IMR-90 (cell line): Measurements from ENCODE around the gene OMD. TPM values are rescaled to one million over a fixed set of nuclear protein-coding genes. Genes with fewer than 3 reads are reported as not detected.

Experiments used
- ATAC-seq: fragments of 200-7000 bp; cut with Tn5 transposase; 2 replicates; pipeline ENCODE4 v1.9.1; 2020; ENCODE audit warnings: low read depth, mild to moderate bottlenecking, moderate library complexity
- BruUV-seq: library from RNA; stranded (reverse); fragments of 400-500 nt; replicated peaks from 2 replicates; lab custom pipeline; 2021; lab: Mats Ljungman, UMichigan
- CTCF ChIA-PET: fragments of 300-600 bp; formaldehyde crosslinking; extraction: SDS; loops from one replicate; lab custom pipeline; 2021; ENCODE audit warnings: antibody characterized with exemption; lab: Yijun Ruan, JAX
- POLR2A ChIA-PET: fragments of 300-600 bp; sonication (Branson Sonifier 250); formaldehyde crosslinking; loops from one replicate; lab custom pipeline; 2022; ENCODE audit warnings: antibody characterized with exemption; ENCODE audit not compliant: unreplicated experiment; lab: Charles Lee
- DNase-seq: peaks from one replicate; pipeline ENCODE4 v3.0.0; 2013
- H2AFZ ChIP-seq: replicated peaks from 2 replicates; pipeline ENCODE3; 2013; ENCODE audit warnings: low read length, mild to moderate bottlenecking; ENCODE audit not compliant: poor library complexity
- H2AK5ac ChIP-seq: 2 replicates; pipeline ENCODE4 v1.6.1; 2013; ENCODE audit warnings: low read depth, low read length, inconsistent platforms
- H2AK9ac ChIP-seq: replicated peaks from 2 replicates; pipeline ENCODE3; 2013; ENCODE audit warnings: mild to moderate bottlenecking, low read depth, low read length, moderate library complexity; ENCODE audit not compliant: poor library complexity
- H2BK120ac ChIP-seq: 2 replicates; pipeline ENCODE4 v1.6.1; 2013; ENCODE audit warnings: low read depth, low read length, inconsistent platforms
- H2BK15ac ChIP-seq: 3 replicates; pipeline ENCODE4 v1.6.1; 2013; ENCODE audit warnings: low read depth, low read length, inconsistent platforms
- H2BK20ac ChIP-seq: 2 replicates; pipeline ENCODE4 v1.6.1; 2013; ENCODE audit warnings: low read depth, mild to moderate bottlenecking, inconsistent platforms, low read length, moderate library complexity
- H2BK5ac ChIP-seq: 2 replicates; pipeline ENCODE4 v1.6.1; 2013; ENCODE audit warnings: mild to moderate bottlenecking, low read depth, low read length, inconsistent platforms; ENCODE audit not compliant: poor library complexity, severe bottlenecking
- H3K14ac ChIP-seq: replicated peaks from 2 replicates; pipeline ENCODE4 v1.6.1; 2013; ENCODE audit warnings: low read depth, low read length, inconsistent platforms
- H3K18ac ChIP-seq: 2 replicates; pipeline ENCODE4 v1.6.1; 2013; ENCODE audit warnings: low read depth, low read length, control low read depth
- H3K23ac ChIP-seq: 2 replicates; pipeline ENCODE4 v1.6.1; 2013; ENCODE audit warnings: low read depth, low read length, inconsistent platforms
- H3K27ac ChIP-seq: 2 replicates; pipeline ENCODE4 v1.5.1; 2013; ENCODE audit warnings: mild to moderate bottlenecking, control low read depth, low read length; ENCODE audit not compliant: insufficient read depth
- H3K27me3 ChIP-seq: 2 replicates; pipeline ENCODE4 v1.6.1; 2013; ENCODE audit warnings: low read length; ENCODE audit not compliant: control insufficient read depth, insufficient read depth
- H3K36me3 ChIP-seq: 2 replicates; pipeline ENCODE4 v1.6.1; 2013; ENCODE audit warnings: low read length, mixed read lengths; ENCODE audit not compliant: control insufficient read depth, insufficient read depth
- H3K4ac ChIP-seq: 2 replicates; pipeline ENCODE4 v1.6.1; 2013; ENCODE audit warnings: low read depth, low read length, inconsistent platforms
- H3K4me1 ChIP-seq: 2 replicates; pipeline ENCODE4 v1.6.1; 2013; ENCODE audit warnings: low read length, mixed read lengths; ENCODE audit not compliant: control insufficient read depth, insufficient read depth
- H3K4me2 ChIP-seq: 2 replicates; pipeline ENCODE4 v1.6.1; 2013; ENCODE audit warnings: low read depth, mild to moderate bottlenecking, control low read depth, low read length, moderate library complexity
- H3K4me3 ChIP-seq: 2 replicates; pipeline ENCODE4 v1.5.1; 2013; ENCODE audit warnings: low read depth, mild to moderate bottlenecking, control low read depth, low read length, moderate library complexity; ENCODE audit not compliant: insufficient read depth
- H3K56ac ChIP-seq: 2 replicates; pipeline ENCODE4 v1.6.1; 2013; ENCODE audit warnings: low read length, inconsistent platforms; ENCODE audit not compliant: insufficient read depth; ENCODE audit errors: extremely low read depth
- H3K79me1 ChIP-seq, 2 experiments: 2 replicates each; pipeline ENCODE4 v1.6.1; 2013; ENCODE audit warnings: low read length in 2 of 2, inconsistent platforms in 1 of 2, low read depth in 1 of 2
- H3K9ac ChIP-seq: 2 replicates; pipeline ENCODE4 v1.6.1; 2013; ENCODE audit warnings: low read depth, low read length, control low read depth
- H3K9me1 ChIP-seq: 2 replicates; pipeline ENCODE4 v1.6.1; 2013; ENCODE audit warnings: low read length, inconsistent platforms; ENCODE audit not compliant: insufficient read depth
- H3K9me3 ChIP-seq: 2 replicates; pipeline ENCODE4 v1.6.1; 2013; ENCODE audit warnings: low read length; ENCODE audit not compliant: control insufficient read depth, insufficient read depth
- H4K20me1 ChIP-seq: 2 replicates; pipeline ENCODE4 v1.6.1; 2013; ENCODE audit warnings: low read length, inconsistent platforms; ENCODE audit not compliant: insufficient read depth
- H4K5ac ChIP-seq: 2 replicates; pipeline ENCODE4 v1.6.1; 2013; ENCODE audit warnings: mild to moderate bottlenecking, low read depth, low read length, control low read depth
- H4K8ac ChIP-seq, 2 experiments: 2 replicates each; pipeline ENCODE4 v1.6.1; 2013; ENCODE audit warnings: low read depth in 2 of 2, low read length in 2 of 2, control low read depth in 1 of 2, inconsistent platforms in 1 of 2
- H4K91ac ChIP-seq: 2 replicates; pipeline ENCODE4 v1.6.1; 2013; ENCODE audit warnings: low read depth, low read length, inconsistent platforms; ENCODE audit not compliant: insufficient read depth
- BHLHE40 ChIP-seq: fragments of 150-350 bp; IDR thresholded peaks from 2 replicates; pipeline ENCODE4 v1.6.1; 2016; ENCODE audit warnings: mild to moderate bottlenecking, low read depth, low read length
- CEBPB ChIP-seq: IDR thresholded peaks from 2 replicates; pipeline ENCODE4 v1.6.1; 2012; ENCODE audit warnings: low read depth, low read length, improper control_type of control experiment
- CHD1 ChIP-seq: IDR thresholded peaks from 2 replicates; pipeline ENCODE4 v1.6.1; 2012; ENCODE audit warnings: low read depth, low read length, improper control_type of control experiment
- ELK1 ChIP-seq: fragments of 150-350 bp; IDR thresholded peaks from 2 replicates; pipeline ENCODE4 v1.6.1; 2016; ENCODE audit warnings: low read depth, mild to moderate bottlenecking, low read length, moderate library complexity, borderline replicate concordance
- FOS ChIP-seq: fragments of 150-350 bp; IDR thresholded peaks from 2 replicates; pipeline ENCODE4 v1.6.1; 2016; ENCODE audit warnings: low read depth, low read length
- MAFK ChIP-seq: IDR thresholded peaks from 2 replicates; pipeline ENCODE4 v1.6.1; 2012; ENCODE audit warnings: low read depth, low read length, improper control_type of control experiment
- MAZ ChIP-seq: IDR thresholded peaks from 2 replicates; pipeline ENCODE4 v1.6.1; 2012; ENCODE audit warnings: low read depth, mild to moderate bottlenecking, low read length, improper control_type of control experiment, moderate library complexity, borderline replicate concordance
- MXI1 ChIP-seq: IDR thresholded peaks from 2 replicates; pipeline ENCODE4 v1.6.1; 2012; ENCODE audit warnings: low read depth, mild to moderate bottlenecking, low read length, moderate library complexity, borderline replicate concordance
- NFE2L2 ChIP-seq: fragments of 150-350 bp; IDR thresholded peaks from 2 replicates; pipeline ENCODE4 v1.6.1; 2016; ENCODE audit warnings: low read depth, mild to moderate bottlenecking, low read length
- POLR2A ChIP-seq: IDR thresholded peaks from 2 replicates; pipeline ENCODE4 v1.6.1; 2012; ENCODE audit warnings: mild to moderate bottlenecking, low read depth, low read length
- RAD21 ChIP-seq: IDR thresholded peaks from 2 replicates; pipeline ENCODE4 v1.6.1; 2012; ENCODE audit warnings: low read length, improper control_type of control experiment
- RCOR1 ChIP-seq: IDR thresholded peaks from 2 replicates; pipeline ENCODE4 v1.6.1; 2012; ENCODE audit warnings: mild to moderate bottlenecking, low read length, improper control_type of control experiment; ENCODE audit not compliant: insufficient replicate concordance
- RFX5 ChIP-seq: IDR thresholded peaks from 2 replicates; pipeline ENCODE4 v1.8.0; 2012; ENCODE audit warnings: low read depth, mild to moderate bottlenecking, low read length, moderate library complexity
- SMC3 ChIP-seq: fragments of 150-350 bp; IDR thresholded peaks from 2 replicates; pipeline ENCODE4 v1.6.1; 2016; ENCODE audit warnings: low read depth, mild to moderate bottlenecking, antibody characterized with exemption, low read length, moderate library complexity
- USF2 ChIP-seq: fragments of 150-350 bp; IDR thresholded peaks from 2 replicates; pipeline ENCODE4 v1.6.1; 2017; ENCODE audit warnings: mild to moderate bottlenecking, antibody characterized with exemption, low read length, low read depth
- WGBS, 2 experiments: methylation state at CpG; one replicate each; pipeline versions ENCODE4 v1.1.5 to v1.1.7; 2013; ENCODE audit warnings: missing lambda C conversion rate in 2 of 2; ENCODE audit not compliant: insufficient read length in 1 of 2; ENCODE audit errors: extremely low coverage in 2 of 2; 5-methylcytosine and 5-hydroxymethylcytosine counted together
- dilution Hi-C: fragments of 300-500 bp; cut with HindIII; formaldehyde crosslinking; loops from one replicate; pipeline ENCODE4 v1.14.3; 2018; ENCODE audit warnings: low sequenced_read_pairs; ENCODE audit not compliant: unreplicated experiment
- in situ Hi-C: fragments of 300-500 bp; cut with MboI; formaldehyde crosslinking; loops from 3 replicates; pipeline ENCODE4 v1.14.3; 2019; ENCODE audit warnings: low sequenced_read_pairs, inconsistent platforms, mixed read lengths
- intact Hi-C: fragments of 100-400 bp; cut with micrococcal nuclease; formaldehyde crosslinking; loops from 2 replicates; pipeline ENCODE4 v1.10.0; 2022
- polyA plus RNA-seq, 3 experiments: library from polyadenylated mRNA; depleted of rRNA; stranded (reverse); fragments of >200 nt; gene quantifications; 2 replicates each; pipeline ENCODE4 v1.2.3, GENCODE V29; 2012; ENCODE audit warnings: low replicate concordance in 1 of 3
- total RNA-seq: library from RNA; depleted of rRNA; stranded (reverse); fragments of >200 nt; gene quantifications from 2 replicates; pipeline ENCODE4 v1.2.3, GENCODE V29; 2012
- TF ChIP-seq, protein P1 (sequence below): conservative IDR thresholded peaks from 2 replicates; pipeline ENCODE4 v1.5.1; 2012; ENCODE audit warnings: mild to moderate bottlenecking, low read depth, low read length, improper control_type of control experiment

OMD gene
- total and polyA plus RNA-seq, 2 of the 4 experiments (the other 2 are of a cell fraction): not detected

DNA sequence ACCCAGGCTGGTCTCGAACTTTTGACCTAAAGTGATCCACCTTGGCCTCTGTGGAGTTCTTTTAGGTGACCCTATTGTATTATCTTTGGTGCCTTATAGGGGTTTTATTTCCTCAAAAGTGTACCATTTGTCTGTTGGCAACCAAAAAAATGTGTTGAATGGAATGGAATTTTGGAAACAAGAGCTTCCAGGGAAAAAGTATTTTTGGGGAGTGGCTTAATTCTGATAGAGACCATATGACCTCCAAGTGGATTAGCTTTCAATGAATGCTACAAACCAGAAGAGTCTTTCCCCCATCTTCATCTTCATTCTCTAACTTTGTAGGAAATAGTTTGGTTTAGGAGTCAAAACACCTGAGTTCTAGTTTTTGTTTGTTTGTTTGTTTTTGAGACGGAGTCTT is 16.5 kb downstream of the OMD start:
- ChIA-PET POLR2A (no interaction called here), CTCF (no interaction called here)
- H4K91ac ChIP-seq: no peak overlapping the region
- no peak for TF ChIP-seq CHD1
- TF ChIP-seq MAZ: no peak
- no peak for TF ChIP-seq MAFK
- TF ChIP-seq CEBPB: no peak
- TF ChIP-seq RAD21: no peak
- TF ChIP-seq USF2: no peak
- TF ChIP-seq SMC3: no peak
- TF ChIP-seq ELK1: no peak
- no peak for TF ChIP-seq POLR2A
- TF ChIP-seq MXI1: no peak
- no peak for TF ChIP-seq FOS
- no peak for TF ChIP-seq RFX5
- TF ChIP-seq, protein P1, sequence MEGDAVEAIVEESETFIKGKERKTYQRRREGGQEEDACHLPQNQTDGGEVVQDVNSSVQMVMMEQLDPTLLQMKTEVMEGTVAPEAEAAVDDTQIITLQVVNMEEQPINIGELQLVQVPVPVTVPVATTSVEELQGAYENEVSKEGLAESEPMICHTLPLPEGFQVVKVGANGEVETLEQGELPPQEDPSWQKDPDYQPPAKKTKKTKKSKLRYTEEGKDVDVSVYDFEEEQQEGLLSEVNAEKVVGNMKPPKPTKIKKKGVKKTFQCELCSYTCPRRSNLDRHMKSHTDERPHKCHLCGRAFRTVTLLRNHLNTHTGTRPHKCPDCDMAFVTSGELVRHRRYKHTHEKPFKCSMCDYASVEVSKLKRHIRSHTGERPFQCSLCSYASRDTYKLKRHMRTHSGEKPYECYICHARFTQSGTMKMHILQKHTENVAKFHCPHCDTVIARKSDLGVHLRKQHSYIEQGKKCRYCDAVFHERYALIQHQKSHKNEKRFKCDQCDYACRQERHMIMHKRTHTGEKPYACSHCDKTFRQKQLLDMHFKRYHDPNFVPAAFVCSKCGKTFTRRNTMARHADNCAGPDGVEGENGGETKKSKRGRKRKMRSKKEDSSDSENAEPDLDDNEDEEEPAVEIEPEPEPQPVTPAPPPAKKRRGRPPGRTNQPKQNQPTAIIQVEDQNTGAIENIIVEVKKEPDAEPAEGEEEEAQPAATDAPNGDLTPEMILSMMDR: no peak
- TF ChIP-seq NFE2L2: no peak
- no peak for TF ChIP-seq BHLHE40
- no peak for TF ChIP-seq RCOR1
- H3K27me3 ChIP-seq: no peaks in the 10 kb centered on the region
- no peak overlapping the region for H2BK120ac ChIP-seq
- H2BK5ac ChIP-seq: no peak overlapping the region
- H3K27ac ChIP-seq: no peak overlapping the region
- H3K9ac ChIP-seq: no peak overlapping the region
- H2AK9ac ChIP-seq: no peak overlapping the region
- H3K18ac ChIP-seq: no peak overlapping the region
- H3K4me2 ChIP-seq: no peak overlapping the region
- no TSS peak for BruUV-seq
- H3K79me1 ChIP-seq: 0 out of 4 replicates have a peak, but pooled peaks cover 0 to 4% of the 10 kb centered on the region in 2 experiments
- H3K23ac ChIP-seq: no peak overlapping the region
- H2AFZ ChIP-seq: no peak overlapping the region
- H2AK5ac ChIP-seq: no peak overlapping the region
- no peaks in the 10 kb centered on the region for H3K36me3 ChIP-seq
- peaks cover 8% of the 10 kb centered on the region; the same call in 1 of the 2 replicates for H3K4me1 ChIP-seq
- H4K5ac ChIP-seq: no peak overlapping the region
- no peak overlapping the region for H2BK20ac ChIP-seq
- no peaks in the 10 kb centered on the region for H3K9me3 ChIP-seq
- peaks cover 8% of the 10 kb centered on the region; the same call in 1 of the 2 replicates for H3K9me1 ChIP-seq
- no peak overlapping the region for H2BK15ac ChIP-seq
- no peak overlapping the region for H3K14ac ChIP-seq
- no peaks in the 10 kb centered on the region for H4K20me1 ChIP-seq
- WGBS, 2 experiments: no CpG with 5 or more reads among the region's 2 CpGs
- H3K56ac ChIP-seq: no peak overlapping the region
- dilution Hi-C loops: no loop called here
- in situ Hi-C loops: no loop called here
- intact Hi-C loops: no loop called here
- no peak for DNase-seq
- no peak for ATAC-seq
- no peak overlapping the region for H3K4ac ChIP-seq
- no peak overlapping the region for H4K8ac ChIP-seq
- no peak overlapping the region for H3K4me3 ChIP-seq
